GM19025 (cell line): ENCODE data around the gene CNN2.

Source experiments
- ATAC-seq: cut with Tn5 transposase; IDR thresholded peaks from one replicate; pipeline ENCODE4 v1.9.1; 2021; ENCODE audit warnings: mild to moderate bottlenecking, low read depth, moderate library complexity; ENCODE audit not compliant: unreplicated experiment

The CNN2 gene

GRCh38 chr19:1063909-1064660 is 37.7 kb downstream of the CNN2 start:
- no peak for ATAC-seq

GRCh38 chr19:1064661-1065605 is 38.5 kb downstream of the CNN2 start:
- ATAC-seq = peak; percentile 37

GRCh38 chr19:1065606-1066109 is 39.2 kb downstream of the CNN2 start:
- ATAC-seq = no peak

GRCh38 chr19:1066251-1066747 is 39.9 kb downstream of the CNN2 start:
- ATAC-seq = no peak

GRCh38 chr19:1066748-1067340 is 40.4 kb downstream of the CNN2 start, which contains the start of gene ARHGAP45:
ARHGAP45 (plus strand) TSS chr19:1067167; CDS start chr19:1067406, 239 bp downstream.
- peak; percentile 38 for ATAC-seq

- peak; percentile 7 for ATAC-seq
These were observed 41.0 kb downstream of the CNN2 start for GRCh38 chr19:1067341-1067957.

GRCh38 chr19:1068009-1069001 is 41.9 kb downstream of the CNN2 start:
- no peak for ATAC-seq

GRCh38 chr19:1069009-1069779 is 42.8 kb downstream of the CNN2 start:
- ATAC-seq = no peak

- no peak for ATAC-seq
These were observed 44.1 kb downstream of the CNN2 start for GRCh38 chr19:1070576-1070930.

- ATAC-seq = no peak
These were observed 44.8 kb downstream of the CNN2 start for GRCh38 chr19:1070931-1071791.

GRCh38 chr19:1072371-1073015 is 46.1 kb downstream of the CNN2 start:
- ATAC-seq = no peak

GRCh38 chr19:1073063-1073955 is 46.9 kb downstream of the CNN2 start:
- no peak for ATAC-seq

GRCh38 chr19:1073956-1074517 is 47.6 kb downstream of the CNN2 start:
- ATAC-seq = no peak

- no peak for ATAC-seq
These were observed 48.3 kb downstream of the CNN2 start for GRCh38 chr19:1074544-1075283.

GRCh38 chr19:1076046-1076386 is 49.6 kb downstream of the CNN2 start:
- ATAC-seq = no peak
